ENCODE results near the gene ATOX1. TPM values are rescaled to one million over a fixed set of nuclear protein-coding genes. Genes with fewer than 3 reads are reported as not detected.
A peak's percentile ranks its signal among the peaks of the same experiment; 100 is the strongest.

ATOX1 gene
- total and polyA plus RNA-seq, 2 of the 13 experiments (the other 11 are each of a cell fraction or from before 2014, with no cell fraction given): 62.4 to 124 TPM

DNA sequence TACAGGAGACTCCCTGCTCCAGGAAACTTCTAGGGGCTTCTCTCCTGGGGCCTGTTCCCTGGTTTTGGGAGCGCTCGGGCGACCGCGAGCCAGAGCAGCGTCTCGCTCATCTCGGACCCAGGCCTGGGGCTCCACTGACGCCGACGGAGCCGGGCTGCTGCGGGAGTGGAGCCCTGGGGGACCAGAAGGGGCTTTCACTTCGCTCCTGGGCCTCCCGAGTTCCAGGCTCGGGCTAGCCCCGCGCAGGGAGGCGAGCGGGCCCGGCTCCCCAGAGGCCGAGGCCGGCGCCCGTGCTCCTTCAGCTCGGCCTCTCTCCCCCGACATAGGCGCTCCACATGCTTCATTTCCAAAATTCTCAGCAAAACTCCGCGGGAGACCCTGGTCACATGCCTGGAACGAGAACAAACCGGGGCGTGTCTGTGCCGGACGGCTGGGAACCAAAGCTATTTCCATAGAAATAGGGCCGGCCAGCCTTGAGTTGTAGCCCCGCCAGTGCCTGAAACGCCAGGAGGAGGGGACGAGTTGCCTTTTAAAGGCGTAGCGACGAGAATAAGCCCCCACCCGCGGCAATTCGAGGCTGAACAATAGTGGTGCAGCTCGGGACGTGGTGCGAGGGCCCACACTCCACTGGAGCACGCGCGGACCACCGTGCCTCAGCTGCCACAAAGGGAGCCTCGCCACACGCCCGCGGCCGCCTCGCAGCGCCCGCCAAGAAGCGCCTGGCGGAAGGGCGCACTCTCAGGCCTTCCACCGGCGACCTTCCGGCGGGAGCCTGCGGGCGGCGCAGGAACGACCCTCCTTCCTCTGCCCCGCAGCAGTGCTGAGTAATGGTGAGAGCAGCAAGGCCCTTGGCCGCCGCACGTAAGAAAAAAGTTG is 12.2 kb upstream of the ATOX1 start (continued):
- TF ChIP-seq ZNF350 (CRISPR knock-in tag; IDR thresholded peaks at IDR 0.05; ENCODE audit: borderline replicate concordance, low read depth): no peak
- TF ChIP-seq ZNF816 (CRISPR knock-in tag; IDR thresholded peaks at IDR 0.05; ENCODE audit: borderline replicate concordance): 0 out of 2 replicates have a peak, but pooled peaks have one; percentile 46
- TF ChIP-seq TAF1 (CRISPR knock-in tag; IDR thresholded peaks at IDR 0.05): no peak
- TF ChIP-seq, protein P1, sequence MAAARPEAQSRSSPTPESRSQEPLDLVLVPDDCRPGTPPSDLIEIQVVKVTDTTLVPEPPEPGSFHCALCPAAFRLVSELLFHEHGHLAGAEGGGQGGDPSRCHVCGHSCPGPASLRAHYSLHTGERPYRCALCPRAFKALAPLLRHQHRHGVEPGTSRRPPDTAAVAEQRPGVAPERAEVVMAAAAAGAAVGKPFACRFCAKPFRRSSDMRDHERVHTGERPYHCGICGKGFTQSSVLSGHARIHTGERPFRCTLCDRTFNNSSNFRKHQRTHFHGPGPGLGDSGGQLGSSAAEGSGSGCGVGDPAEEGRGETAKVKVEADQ (CRISPR knock-in tag; IDR thresholded peaks at IDR 0.05; ENCODE audit: borderline replicate concordance): no peak
- TF ChIP-seq, protein P2, sequence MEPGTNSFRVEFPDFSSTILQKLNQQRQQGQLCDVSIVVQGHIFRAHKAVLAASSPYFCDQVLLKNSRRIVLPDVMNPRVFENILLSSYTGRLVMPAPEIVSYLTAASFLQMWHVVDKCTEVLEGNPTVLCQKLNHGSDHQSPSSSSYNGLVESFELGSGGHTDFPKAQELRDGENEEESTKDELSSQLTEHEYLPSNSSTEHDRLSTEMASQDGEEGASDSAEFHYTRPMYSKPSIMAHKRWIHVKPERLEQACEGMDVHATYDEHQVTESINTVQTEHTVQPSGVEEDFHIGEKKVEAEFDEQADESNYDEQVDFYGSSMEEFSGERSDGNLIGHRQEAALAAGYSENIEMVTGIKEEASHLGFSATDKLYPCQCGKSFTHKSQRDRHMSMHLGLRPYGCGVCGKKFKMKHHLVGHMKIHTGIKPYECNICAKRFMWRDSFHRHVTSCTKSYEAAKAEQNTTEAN (CRISPR knock-in tag; conservative IDR thresholded peaks at IDR 0.05): no peak
- TF ChIP-seq, protein P3, sequence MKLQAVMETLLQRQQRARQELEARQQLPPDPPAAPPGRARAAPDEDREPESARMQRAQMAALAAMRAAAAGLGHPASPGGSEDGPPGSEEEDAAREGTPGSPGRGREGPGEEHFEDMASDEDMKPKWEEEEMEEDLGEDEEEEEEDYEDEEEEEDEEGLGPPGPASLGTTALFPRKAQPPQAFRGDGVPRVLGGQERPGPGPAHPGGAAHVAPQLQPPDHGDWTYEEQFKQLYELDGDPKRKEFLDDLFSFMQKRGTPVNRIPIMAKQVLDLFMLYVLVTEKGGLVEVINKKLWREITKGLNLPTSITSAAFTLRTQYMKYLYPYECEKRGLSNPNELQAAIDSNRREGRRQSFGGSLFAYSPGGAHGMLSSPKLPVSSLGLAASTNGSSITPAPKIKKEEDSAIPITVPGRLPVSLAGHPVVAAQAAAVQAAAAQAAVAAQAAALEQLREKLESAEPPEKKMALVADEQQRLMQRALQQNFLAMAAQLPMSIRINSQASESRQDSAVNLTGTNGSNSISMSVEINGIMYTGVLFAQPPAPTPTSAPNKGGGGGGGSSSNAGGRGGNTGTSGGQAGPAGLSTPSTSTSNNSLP (IDR thresholded peaks at IDR 0.05; ENCODE audit: low read depth, low read length): no peak
- no peak for TF ChIP-seq HNRNPK (IDR thresholded peaks at IDR 0.05; ENCODE audit: low read depth, low read length, poor library complexity, severe bottlenecking)
- TF ChIP-seq SRY (CRISPR knock-in tag; IDR thresholded peaks at IDR 0.05): peak; percentile 70; the same call in 1 of the 2 replicates
- TF ChIP-seq, protein P4, sequence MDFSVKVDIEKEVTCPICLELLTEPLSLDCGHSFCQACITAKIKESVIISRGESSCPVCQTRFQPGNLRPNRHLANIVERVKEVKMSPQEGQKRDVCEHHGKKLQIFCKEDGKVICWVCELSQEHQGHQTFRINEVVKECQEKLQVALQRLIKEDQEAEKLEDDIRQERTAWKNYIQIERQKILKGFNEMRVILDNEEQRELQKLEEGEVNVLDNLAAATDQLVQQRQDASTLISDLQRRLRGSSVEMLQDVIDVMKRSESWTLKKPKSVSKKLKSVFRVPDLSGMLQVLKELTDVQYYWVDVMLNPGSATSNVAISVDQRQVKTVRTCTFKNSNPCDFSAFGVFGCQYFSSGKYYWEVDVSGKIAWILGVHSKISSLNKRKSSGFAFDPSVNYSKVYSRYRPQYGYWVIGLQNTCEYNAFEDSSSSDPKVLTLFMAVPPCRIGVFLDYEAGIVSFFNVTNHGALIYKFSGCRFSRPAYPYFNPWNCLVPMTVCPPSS (IDR thresholded peaks at IDR 0.05): no peak
- TF ChIP-seq GZF1 (CRISPR knock-in tag; IDR thresholded peaks at IDR 0.05): no peak
- TF ChIP-seq FOSL1 (CRISPR knock-in tag; IDR thresholded peaks at IDR 0.05; ENCODE audit: borderline replicate concordance): no peak
- TF ChIP-seq ELF1 (CRISPR knock-in tag; IDR thresholded peaks at IDR 0.05): no peak
- no peak for TF ChIP-seq ZNF878 (CRISPR knock-in tag; IDR thresholded peaks at IDR 0.05)
- no peak for TF ChIP-seq NONO (IDR thresholded peaks at IDR 0.05)
- TF ChIP-seq NONO (CRISPR knock-in tag; conservative IDR thresholded peaks at IDR 0.05): no peak
- TF ChIP-seq, protein P5, sequence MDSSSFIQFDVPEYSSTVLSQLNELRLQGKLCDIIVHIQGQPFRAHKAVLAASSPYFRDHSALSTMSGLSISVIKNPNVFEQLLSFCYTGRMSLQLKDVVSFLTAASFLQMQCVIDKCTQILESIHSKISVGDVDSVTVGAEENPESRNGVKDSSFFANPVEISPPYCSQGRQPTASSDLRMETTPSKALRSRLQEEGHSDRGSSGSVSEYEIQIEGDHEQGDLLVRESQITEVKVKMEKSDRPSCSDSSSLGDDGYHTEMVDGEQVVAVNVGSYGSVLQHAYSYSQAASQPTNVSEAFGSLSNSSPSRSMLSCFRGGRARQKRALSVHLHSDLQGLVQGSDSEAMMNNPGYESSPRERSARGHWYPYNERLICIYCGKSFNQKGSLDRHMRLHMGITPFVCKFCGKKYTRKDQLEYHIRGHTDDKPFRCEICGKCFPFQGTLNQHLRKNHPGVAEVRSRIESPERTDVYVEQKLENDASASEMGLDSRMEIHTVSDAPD (CRISPR knock-in tag; IDR thresholded peaks at IDR 0.05): no peak
- TF ChIP-seq ATRX (CRISPR knock-in tag; IDR thresholded peaks at IDR 0.05; ENCODE audit: borderline replicate concordance): no peak
- TF ChIP-seq SIN3A (IDR thresholded peaks at IDR 0.05; ENCODE audit: borderline replicate concordance, low read depth, low read length): no peak
- TF ChIP-seq SMAD1 (CRISPR knock-in tag; IDR thresholded peaks at IDR 0.05; ENCODE audit: borderline replicate concordance, low read depth): no peak
- no peak for TF ChIP-seq SUZ12 (IDR thresholded peaks at IDR 0.05; ENCODE audit: low read depth, low read length)
- no peak for TF ChIP-seq ZNF660 (CRISPR knock-in tag; IDR thresholded peaks at IDR 0.05; ENCODE audit: borderline replicate concordance, low read depth)
- no peak for TF ChIP-seq ZNF282 (IDR thresholded peaks at IDR 0.05; ENCODE audit: partially characterized antibody)
- no peak for TF ChIP-seq HNRNPLL (IDR thresholded peaks at IDR 0.05; ENCODE audit: low read depth, low read length, poor library complexity, severe bottlenecking)

Measured in HepG2 (cell line).